Measurements from ENCODE around the gene DENND6A.

- TF ChIP-seq CTCF (conservative IDR thresholded peaks at IDR 0.05) (no peak), ZFX (IDR thresholded peaks at IDR 0.05) (no peak)
These were observed 106.1 kb downstream of the DENND6A start for GRCh38 chr3:57586778-57587177.
